GM18870 (cell line): Measurements from ENCODE around the gene PARP3.
"Not testable (repeated sequence)": the region's sequence is repeated elsewhere in the genome, so short reads cannot be mapped to it uniquely, and the experiment has no call there.

Experiments used
- ATAC-seq: cut with Tn5 transposase; IDR thresholded peaks from one replicate; pipeline ENCODE4 v1.9.1; 2021; ENCODE audit warnings: moderate library complexity; ENCODE audit not compliant: unreplicated experiment

Gene PARP3

GRCh38 chr3:51941798-51942602 is at the start of gene PARP3, which contains the start of gene RRP9:
Gene PARP3 (plus strand): TSS chr3:51942363. CDS start chr3:51943356, 993 bp downstream.
Gene RRP9 (minus strand): TSS chr3:51941904. CDS start chr3:51941867, 37 bp downstream.
- ATAC-seq, result peak; percentile 86

GRCh38 chr3:51894391-51894790 is 47.8 kb upstream of the PARP3 start:
- ATAC-seq, result no peak

GRCh38 chr3:51894939-51895338 is 47.2 kb upstream of the PARP3 start:
- no peak for ATAC-seq

- no peak for ATAC-seq
These were observed 45.4 kb upstream of the PARP3 start for GRCh38 chr3:51896607-51897305.

GRCh38 chr3:51897391-51897790 is 44.8 kb upstream of the PARP3 start:
- no peak for ATAC-seq

GRCh38 chr3:51900043-51900442 is 42.1 kb upstream of the PARP3 start:
- not testable (repeated sequence) for ATAC-seq

- not testable (repeated sequence) for ATAC-seq
These were observed 39.8 kb upstream of the PARP3 start for GRCh38 chr3:51902361-51902760.

GRCh38 chr3:51904034-51904823 is 37.9 kb upstream of the PARP3 start:
- ATAC-seq, result no peak

GRCh38 chr3:51908026-51908425 is 34.1 kb upstream of the PARP3 start:
- ATAC-seq, result no peak

GRCh38 chr3:51916418-51916817 is 25.7 kb upstream of the PARP3 start:
- no peak for ATAC-seq

- no peak for ATAC-seq
These were observed 21.0 kb upstream of the PARP3 start for GRCh38 chr3:51921081-51921578.

GRCh38 chr3:51927061-51927977 is 14.8 kb upstream of the PARP3 start:
- ATAC-seq, result no peak

- ATAC-seq, result no peak
These were observed 13.7 kb upstream of the PARP3 start for GRCh38 chr3:51928438-51928837.

GRCh38 chr3:51928981-51929380 is 13.2 kb upstream of the PARP3 start:
- not testable (repeated sequence) for ATAC-seq

- no peak for ATAC-seq
These were observed 12.7 kb upstream of the PARP3 start for GRCh38 chr3:51929420-51930003.

- ATAC-seq, result no peak
These were observed 11.7 kb upstream of the PARP3 start for GRCh38 chr3:51930439-51930838.

- no peak for ATAC-seq
These were observed 10.4 kb upstream of the PARP3 start for GRCh38 chr3:51931756-51932155.

- ATAC-seq, result no peak
These were observed 9.4 kb upstream of the PARP3 start for GRCh38 chr3:51932471-51933370.
